ENCODE data around the gene CARS2.
A peak's percentile ranks its signal among the peaks of the same experiment; 100 is the strongest.

GRCh38 chr13:110628477-110628793 lies 77.5 kb downstream of the CARS2 start:
- TF ChIP-seq, protein P1, sequence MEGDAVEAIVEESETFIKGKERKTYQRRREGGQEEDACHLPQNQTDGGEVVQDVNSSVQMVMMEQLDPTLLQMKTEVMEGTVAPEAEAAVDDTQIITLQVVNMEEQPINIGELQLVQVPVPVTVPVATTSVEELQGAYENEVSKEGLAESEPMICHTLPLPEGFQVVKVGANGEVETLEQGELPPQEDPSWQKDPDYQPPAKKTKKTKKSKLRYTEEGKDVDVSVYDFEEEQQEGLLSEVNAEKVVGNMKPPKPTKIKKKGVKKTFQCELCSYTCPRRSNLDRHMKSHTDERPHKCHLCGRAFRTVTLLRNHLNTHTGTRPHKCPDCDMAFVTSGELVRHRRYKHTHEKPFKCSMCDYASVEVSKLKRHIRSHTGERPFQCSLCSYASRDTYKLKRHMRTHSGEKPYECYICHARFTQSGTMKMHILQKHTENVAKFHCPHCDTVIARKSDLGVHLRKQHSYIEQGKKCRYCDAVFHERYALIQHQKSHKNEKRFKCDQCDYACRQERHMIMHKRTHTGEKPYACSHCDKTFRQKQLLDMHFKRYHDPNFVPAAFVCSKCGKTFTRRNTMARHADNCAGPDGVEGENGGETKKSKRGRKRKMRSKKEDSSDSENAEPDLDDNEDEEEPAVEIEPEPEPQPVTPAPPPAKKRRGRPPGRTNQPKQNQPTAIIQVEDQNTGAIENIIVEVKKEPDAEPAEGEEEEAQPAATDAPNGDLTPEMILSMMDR (IDR thresholded peaks at IDR 0.05), result no peak
- TF ChIP-seq POLR2A (IDR thresholded peaks at IDR 0.05), result no peak
- peak in 1 of 4 donors; percentile 75 for TF ChIP-seq EP300 (IDR thresholded peaks at IDR 0.05)

All from sigmoid colon (tissue), 4 donors.